Measurements from ENCODE around the gene GPATCH2L.

- TF ChIP-seq POLR2AphosphoS5 (IDR thresholded peaks at IDR 0.05) (no peak), CTCF (IDR thresholded peaks at IDR 0.05) (no peak)
Measured at GRCh38 chr14:76106188-76106587, 45.5 kb upstream of the GPATCH2L start.

Measured in esophagus muscularis mucosa (tissue), 3 donors.